SH-SY5Y (cell line): ENCODE data around the gene RRP8.

Experiments used
- GATA2 ChIP-seq: IDR thresholded peaks from 2 replicates; pipeline ENCODE4 v1.6.1; 2011; ENCODE audit warnings: mild to moderate bottlenecking, low read depth, low read length
- GATA3 ChIP-seq: IDR thresholded peaks from 2 replicates; pipeline ENCODE4 v1.6.1; 2011; ENCODE audit warnings: low read depth, mild to moderate bottlenecking, low read length, moderate library complexity

- no peak for TF ChIP-seq GATA3
- no peak for TF ChIP-seq GATA2
Observed at GRCh38 chr11:6557761-6558674, 45.4 kb downstream of the RRP8 start.
